ENCODE data around the gene LRP5. TPM values are rescaled to one million over a fixed set of nuclear protein-coding genes. Genes with fewer than 3 reads are reported as not detected.

LRP5 gene
- total RNA-seq, 1 experiment from 2014 or later: 48.8 TPM

GRCh38 chr11:68384530-68385081, 72.2 kb downstream of the LRP5 start (continued):
- TF ChIP-seq ZNF416 (CRISPR knock-in tag; IDR thresholded peaks at IDR 0.05): no peak
- TF ChIP-seq FOXK1 (CRISPR knock-in tag; IDR thresholded peaks at IDR 0.05): no peak
- TF ChIP-seq, protein P1, sequence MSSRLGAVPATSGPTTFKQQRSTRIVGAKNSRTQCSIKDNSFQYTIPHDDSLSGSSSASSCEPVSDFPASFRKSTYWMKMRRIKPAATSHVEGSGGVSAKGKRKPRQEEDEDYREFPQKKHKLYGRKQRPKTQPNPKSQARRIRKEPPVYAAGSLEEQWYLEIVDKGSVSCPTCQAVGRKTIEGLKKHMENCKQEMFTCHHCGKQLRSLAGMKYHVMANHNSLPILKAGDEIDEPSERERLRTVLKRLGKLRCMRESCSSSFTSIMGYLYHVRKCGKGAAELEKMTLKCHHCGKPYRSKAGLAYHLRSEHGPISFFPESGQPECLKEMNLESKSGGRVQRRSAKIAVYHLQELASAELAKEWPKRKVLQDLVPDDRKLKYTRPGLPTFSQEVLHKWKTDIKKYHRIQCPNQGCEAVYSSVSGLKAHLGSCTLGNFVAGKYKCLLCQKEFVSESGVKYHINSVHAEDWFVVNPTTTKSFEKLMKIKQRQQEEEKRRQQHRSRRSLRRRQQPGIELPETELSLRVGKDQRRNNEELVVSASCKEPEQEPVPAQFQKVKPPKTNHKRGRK (CRISPR knock-in tag; IDR thresholded peaks at IDR 0.05; ENCODE audit: borderline replicate concordance): no peak
- no peak for TF ChIP-seq ZNF121 (CRISPR knock-in tag; IDR thresholded peaks at IDR 0.05)

- POLR2A ChIA-PET: interaction anchor here (0.6 kb wide), 1 partner anchor 1769 kb away, joined by 3 read pairs; the partner anchor contains the start of gene RBM14
- Mint-ChIP-seq H3K4me3 (no peak overlapping the region), H3K9me3 (no peaks in the 10 kb centered on the region), H3K36me3 (peaks cover 18% of the 10 kb centered on the region), H3K4me1 (peaks cover 3% of the 10 kb centered on the region), H3K27ac (no peak overlapping the region), H3K27me3 (ENCODE audit: low read depth) (no peaks in the 10 kb centered on the region)
- TF ChIP-seq CBFB (CRISPR knock-in tag; IDR thresholded peaks at IDR 0.05; ENCODE audit: low read depth): no peak
- TF ChIP-seq, protein P2, sequence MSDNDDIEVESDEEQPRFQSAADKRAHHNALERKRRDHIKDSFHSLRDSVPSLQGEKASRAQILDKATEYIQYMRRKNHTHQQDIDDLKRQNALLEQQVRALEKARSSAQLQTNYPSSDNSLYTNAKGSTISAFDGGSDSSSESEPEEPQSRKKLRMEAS (CRISPR knock-in tag; IDR thresholded peaks at IDR 0.05): no peak
- DNase-seq (ENCODE audit: low spot score): no peak
- CTCF ChIA-PET: interaction anchor here (0.5 to 1.7 kb wide), 4 partner anchors 60 to 1510 kb away, joined by 3 to 5 read pairs (median 4); no protein-coding TSS in a partner anchor
- ATAC-seq: no peak
Measured at GRCh38 chr11:68385128-68385527, 72.7 kb downstream of the LRP5 start.

GRCh38 chr11:68386331-68386978, 74.1 kb downstream of the LRP5 start:
- Mint-ChIP-seq H3K4me3 (no peak overlapping the region), H3K27me3 (ENCODE audit: low read depth) (no peaks in the 10 kb centered on the region), H3K36me3 (peaks cover 26% of the 10 kb centered on the region), H3K4me1 (no peaks in the 10 kb centered on the region), H3K9me3 (no peaks in the 10 kb centered on the region), H3K27ac (no peak overlapping the region)
- DNase-seq (ENCODE audit: low spot score) (no peak), ATAC-seq (no peak)
- ChIA-PET POLR2A (no interaction called here), CTCF (no interaction called here)
- TF ChIP-seq, protein P3, sequence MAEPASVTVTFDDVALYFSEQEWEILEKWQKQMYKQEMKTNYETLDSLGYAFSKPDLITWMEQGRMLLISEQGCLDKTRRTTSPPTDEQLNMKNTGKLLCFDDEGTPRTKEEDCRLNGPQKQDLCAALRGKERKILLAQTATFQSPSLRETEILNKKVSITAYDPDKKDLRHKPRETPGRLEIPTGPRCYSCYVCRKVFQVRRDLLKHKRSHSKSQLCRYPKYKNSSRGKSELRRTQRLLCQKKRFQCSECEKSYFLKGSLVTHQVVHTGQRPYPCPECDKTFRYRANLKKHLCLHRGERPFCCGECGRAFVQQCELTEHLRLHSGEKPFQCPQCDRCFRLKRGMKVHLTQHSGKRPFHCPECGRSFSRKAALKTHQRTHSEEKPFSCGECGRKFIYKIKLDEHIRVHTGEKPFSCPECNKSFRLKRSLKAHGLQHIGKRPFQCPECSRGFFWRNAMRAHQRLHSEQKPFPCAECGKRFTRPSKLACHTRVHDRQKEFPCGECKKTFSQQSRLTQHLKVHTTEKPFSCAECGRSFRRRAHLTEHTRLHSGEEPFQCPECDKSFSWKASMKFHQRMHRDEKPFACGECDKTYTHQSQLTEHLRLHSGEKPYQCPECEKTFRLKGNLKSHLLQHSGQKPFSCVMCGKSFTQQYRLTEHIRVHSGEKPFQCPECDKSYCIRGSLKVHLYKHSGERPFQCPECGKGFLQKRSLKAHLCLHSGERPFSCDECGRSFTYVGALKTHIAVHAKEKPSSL (CRISPR knock-in tag; conservative IDR thresholded peaks at IDR 0.05): no peak
- 0 out of 2 replicates have a peak, but pooled peaks have one; percentile 41 for TF ChIP-seq RELA (CRISPR knock-in tag; IDR thresholded peaks at IDR 0.05; ENCODE audit: borderline replicate concordance)

GRCh38 chr11:68387840-68388239, 75.4 kb downstream of the LRP5 start:
- Mint-ChIP-seq H3K4me1 (no peaks in the 10 kb centered on the region), H3K9me3 (no peaks in the 10 kb centered on the region), H3K36me3 (peaks cover 31% of the 10 kb centered on the region), H3K27me3 (ENCODE audit: low read depth) (no peaks in the 10 kb centered on the region), H3K27ac (no peak overlapping the region), H3K4me3 (no peak overlapping the region)
- TF ChIP-seq E2F4 (CRISPR knock-in tag; IDR thresholded peaks at IDR 0.05; ENCODE audit: borderline replicate concordance, low read depth): no peak
- no peak for DNase-seq (ENCODE audit: low spot score)
- ATAC-seq: no peak
- CTCF ChIA-PET: interaction anchor here (1.1 to 1.6 kb wide), 2 partner anchors 63 to 130 kb away, joined by 3 to 4 read pairs; no protein-coding TSS in a partner anchor
- POLR2A ChIA-PET: no interaction called here

DNA sequence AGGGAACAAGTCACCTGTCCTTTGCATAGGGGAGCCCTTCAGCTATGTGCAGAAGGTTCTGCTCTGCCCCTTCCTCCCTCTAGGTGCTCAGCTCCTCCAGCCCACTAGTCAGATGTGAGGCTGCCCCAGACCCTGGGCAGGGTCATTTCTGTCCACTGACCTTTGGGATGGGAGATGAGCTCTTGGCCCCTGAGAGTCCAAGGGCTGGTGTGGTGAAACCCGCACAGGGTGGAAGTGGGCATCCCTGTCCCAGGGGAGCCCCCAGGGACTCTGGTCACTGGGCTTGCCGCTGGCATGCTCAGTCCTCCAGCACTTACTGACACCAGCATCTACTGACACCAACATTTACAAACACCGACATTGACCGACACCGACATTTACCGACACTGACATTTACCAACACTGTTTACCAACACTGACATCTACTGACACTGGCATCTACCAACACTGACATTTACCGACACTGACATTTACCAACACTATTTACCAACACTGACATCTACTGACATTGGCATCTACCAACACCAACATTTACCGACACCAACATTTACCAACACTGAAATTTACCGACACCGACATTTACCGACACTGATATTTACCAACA, 76.3 kb downstream of the LRP5 start:
- no peak overlapping the region for H3K4me3 Mint-ChIP-seq
- H3K36me3 Mint-ChIP-seq: peaks cover 33% of the 10 kb centered on the region
- H3K27ac Mint-ChIP-seq: no peak overlapping the region
- ChIA-PET CTCF (interaction anchor here (1.1 to 1.6 kb wide), 2 partner anchors 63 to 131 kb away, joined by 3 to 4 read pairs; no protein-coding TSS in a partner anchor), POLR2A (no interaction called here)
- ATAC-seq (no peak), DNase-seq (ENCODE audit: low spot score) (no peak)
- H3K27me3 Mint-ChIP-seq (ENCODE audit: low read depth): no peaks in the 10 kb centered on the region
- no peaks in the 10 kb centered on the region for H3K4me1 Mint-ChIP-seq
- no peaks in the 10 kb centered on the region for H3K9me3 Mint-ChIP-seq
- no peak for TF ChIP-seq ZNF671 (CRISPR knock-in tag; IDR thresholded peaks at IDR 0.05)
- TF ChIP-seq, protein P1 (CRISPR knock-in tag; IDR thresholded peaks at IDR 0.05; ENCODE audit: borderline replicate concordance): no peak
- TF ChIP-seq HMGXB4 (CRISPR knock-in tag; IDR thresholded peaks at IDR 0.05): no peak
- no peak for TF ChIP-seq SOX15 (CRISPR knock-in tag; IDR thresholded peaks at IDR 0.05)
- TF ChIP-seq, protein P4, sequence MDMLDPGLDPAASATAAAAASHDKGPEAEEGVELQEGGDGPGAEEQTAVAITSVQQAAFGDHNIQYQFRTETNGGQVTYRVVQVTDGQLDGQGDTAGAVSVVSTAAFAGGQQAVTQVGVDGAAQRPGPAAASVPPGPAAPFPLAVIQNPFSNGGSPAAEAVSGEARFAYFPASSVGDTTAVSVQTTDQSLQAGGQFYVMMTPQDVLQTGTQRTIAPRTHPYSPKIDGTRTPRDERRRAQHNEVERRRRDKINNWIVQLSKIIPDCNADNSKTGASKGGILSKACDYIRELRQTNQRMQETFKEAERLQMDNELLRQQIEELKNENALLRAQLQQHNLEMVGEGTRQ (CRISPR knock-in tag; IDR thresholded peaks at IDR 0.05): no peak
- no peak for TF ChIP-seq CBFB (CRISPR knock-in tag; IDR thresholded peaks at IDR 0.05; ENCODE audit: low read depth)

Measured in WTC11 (cell line).